Spleen (tissue), 7 donors: ENCODE measurements around the gene IFI16.
"Not testable (repeated sequence)": the region's sequence is repeated elsewhere in the genome, so short reads cannot be mapped to it uniquely, and the experiment has no call there.

ENCODE experiments used
- CTCF ChIP-seq, 11 experiments: fragments of 200-600 bp in 7 of 11; fragments of 450-650 bp in 4 of 11; sonication (generic) in 4 of 11; IDR thresholded peaks in 8 of 11; conservative IDR thresholded peaks in 3 of 11; 1 replicate in 7 of 11; 2 replicates in 4 of 11; pipeline versions ENCODE4 v1.4.0 to v1.8.0; 2016 to 2021; ENCODE audit warnings: antibody characterized with exemption in 11 of 11, inconsistent platforms in 4 of 11, mild to moderate bottlenecking in 1 of 11
- POLR2A ChIP-seq, 3 donors: fragments of 450-650 bp; IDR thresholded peaks; one replicate each; pipeline ENCODE4 v1.5.1; 2017; ENCODE audit warnings: antibody characterized with exemption in 3 of 3, mild to moderate bottlenecking in 1 of 3
- POLR2AphosphoS5 ChIP-seq, 3 donors: sonication (generic); formaldehyde crosslinking; IDR thresholded peaks; one replicate each; pipeline ENCODE4 v1.5.1; 2017; ENCODE audit warnings: antibody characterized with exemption in 3 of 3
- donor health status: DM: no; HTN: no; CAD: no; lungs with moderate emphysema.
- donor health status: DM: no; HTN: no; CAD: no.
- donor health status: DM: no; HTN: no; CAD: no.

- not testable (repeated sequence) for TF ChIP-seq CTCF (IDR thresholded peaks at IDR 0.05 in 8 of 11, conservative IDR thresholded peaks at IDR 0.05 in 3 of 11); POLR2A (IDR thresholded peaks at IDR 0.05); POLR2AphosphoS5 (IDR thresholded peaks at IDR 0.05)
Measured at GRCh38 chr1:159026841-159027240, 17.1 kb downstream of the IFI16 start.
